ENCODE measurements around the gene TRMT44.

Gene TRMT44

GRCh38 chr4:8515316-8516060 lies 74.9 kb downstream of the TRMT44 start:
- DNase-seq = no peak

- DNase-seq = no peak
Observed at GRCh38 chr4:8516061-8516573, 75.5 kb downstream of the TRMT44 start.

GRCh38 chr4:8516996-8517550 lies 76.5 kb downstream of the TRMT44 start:
- no peak for DNase-seq

- no peak for DNase-seq
Observed at GRCh38 chr4:8517946-8518345, 77.4 kb downstream of the TRMT44 start.

GRCh38 chr4:8522160-8523120 lies 81.9 kb downstream of the TRMT44 start:
- DNase-seq = no peak

GRCh38 chr4:8523175-8523574 lies 82.6 kb downstream of the TRMT44 start:
- DNase-seq = no peak

GRCh38 chr4:8523766-8524165 lies 83.2 kb downstream of the TRMT44 start:
- DNase-seq = no peak

- DNase-seq = no peak
Observed at GRCh38 chr4:8524595-8525382, 84.2 kb downstream of the TRMT44 start.

GRCh38 chr4:8525383-8526120 lies 85.0 kb downstream of the TRMT44 start:
- no peak for DNase-seq

Measured in NCI-H2171 (cell line).